HepG2 (cell line): ENCODE data around the gene LDAH. TPM values are rescaled to one million over a fixed set of nuclear protein-coding genes. Genes with fewer than 3 reads are reported as not detected.

Source experiments
- ATAC-seq: fragments of 200-7000 bp; cut with Tn5 transposase; 3 replicates; pipeline ENCODE4 v1.9.1; 2020; ENCODE audit warnings: mild to moderate bottlenecking, moderate library complexity
- BruUV-seq: library from RNA; stranded (reverse); fragments of 400-500 nt; replicated peaks from 2 replicates; lab custom pipeline; 2021; lab: Mats Ljungman, UMichigan
- CTCF ChIA-PET: fragments of 300-600 bp; formaldehyde crosslinking; extraction: SDS; loops from one replicate; lab custom pipeline; 2021; ENCODE audit warnings: low total read pairs, inconsistent platforms, low intra/inter-chr PET ratio; lab: Yijun Ruan, JAX
- POLR2A ChIA-PET: fragments of 350-600 bp; sonication (Branson Sonifier 250); formaldehyde crosslinking; loops from one replicate; lab custom pipeline; 2020; ENCODE audit warnings: antibody characterized with exemption, inconsistent platforms; lab: Yijun Ruan, JAX
- DNase-seq: peaks from one replicate; pipeline ENCODE4 v3.0.0-alpha.2; 2015; ENCODE audit warnings: low spot score
- FAIRE-seq: peaks from 3 replicates; lab custom pipeline; 2011; peaks lifted over from hg19 to GRCh38; lab: Jason Lieb, UNC
- H2AFZ ChIP-seq: one replicate; pipeline ENCODE4 v1.6.1; 2011; ENCODE audit warnings: low read length, inconsistent platforms
- H3K27ac ChIP-seq: fragments of 300-600 bp; 3 replicates; pipeline ENCODE4 v1.8.0; 2011; ENCODE audit warnings: mixed run types, mild to moderate bottlenecking, mixed read lengths, low read length, inconsistent platforms; ENCODE audit not compliant: insufficient read depth; ENCODE audit errors: extremely low read length
- H3K27me3 ChIP-seq, 2 experiments: fragments of 200-600 bp in 1 of 2; 2 replicates in 1 of 2; 3 replicates in 1 of 2; pipeline versions ENCODE4 v1.6.0 to v1.8.0; 2011; ENCODE audit warnings: low read length in 2 of 2, mild to moderate bottlenecking in 2 of 2, moderate library complexity in 2 of 2, inconsistent platforms in 1 of 2; ENCODE audit not compliant: insufficient read depth in 2 of 2, control insufficient read depth in 1 of 2
- H3K36me3 ChIP-seq, 2 experiments: fragments of 200-600 bp in 1 of 2; replicated peaks in 1 of 2; 2 replicates in 1 of 2; 3 replicates in 1 of 2; pipeline versions ENCODE4 v1.5.1 to v1.8.0; 2011; ENCODE audit warnings: low read length in 2 of 2, inconsistent platforms in 1 of 2; ENCODE audit not compliant: insufficient read depth in 2 of 2, control insufficient read depth in 1 of 2
- H3K4me1 ChIP-seq: 2 replicates; pipeline ENCODE4 v1.5.1; 2012; ENCODE audit warnings: low read length, inconsistent platforms; ENCODE audit not compliant: insufficient read depth
- H3K4me2 ChIP-seq: 2 replicates; pipeline ENCODE4 v1.6.0; 2011; ENCODE audit warnings: low read depth, low read length, inconsistent platforms
- H3K4me3 ChIP-seq, 3 experiments: fragments of 200-600 bp in 1 of 3; sonication (generic), shearing (Covaris generic) in 1 of 3; replicated peaks in 1 of 3; 2 replicates each; pipeline ENCODE4 v1.5.1; 2011 to 2016; ENCODE audit warnings: low read length in 3 of 3, inconsistent platforms in 2 of 3, low read depth in 2 of 3, mild to moderate bottlenecking in 2 of 3, control low read depth in 1 of 3, mixed read lengths in 1 of 3; ENCODE audit not compliant: insufficient read depth in 1 of 3
- H3K79me2 ChIP-seq: one replicate; pipeline ENCODE4 v1.6.1; 2011; ENCODE audit warnings: low read length, inconsistent platforms; ENCODE audit not compliant: insufficient read depth
- H3K9ac ChIP-seq: 2 replicates; pipeline ENCODE4 v1.6.0; 2011; ENCODE audit warnings: mild to moderate bottlenecking, low read depth, low read length, inconsistent platforms; ENCODE audit not compliant: insufficient read depth
- H3K9me3 ChIP-seq: 2 replicates; pipeline ENCODE4 v1.5.1; 2012; ENCODE audit warnings: mild to moderate bottlenecking, low read length
- H4K20me1 ChIP-seq: 2 replicates; pipeline ENCODE4 v1.6.0; 2011; ENCODE audit warnings: inconsistent platforms, mild to moderate bottlenecking, low read length, moderate library complexity; ENCODE audit not compliant: insufficient read depth
- HNRNPK ChIP-seq: fragments of 200-400 bp; formaldehyde crosslinking; IDR thresholded peaks from 2 replicates; pipeline ENCODE4 v1.6.1; 2018; ENCODE audit warnings: low read length, low read depth, moderate library complexity, mild to moderate bottlenecking; ENCODE audit not compliant: poor library complexity, severe bottlenecking
- HNRNPL ChIP-seq: fragments of 200-400 bp; formaldehyde crosslinking; IDR thresholded peaks from 2 replicates; pipeline ENCODE4 v1.6.1; 2017; ENCODE audit warnings: mild to moderate bottlenecking, low read depth, low read length
- ZNF317 ChIP-seq: sonication (generic); formaldehyde crosslinking; IDR thresholded peaks from 2 replicates; pipeline ENCODE4 v1.5.0; 2020; ENCODE audit warnings: mild to moderate bottlenecking, missing genetic modification reagents
- ZNF850 ChIP-seq: sonication (generic); formaldehyde crosslinking; conservative IDR thresholded peaks from 2 replicates; pipeline ENCODE4 v1.9.0; 2021; ENCODE audit warnings: mild to moderate bottlenecking, missing genetic modification reagents
- WGBS: methylation state at CpG from one replicate; pipeline ENCODE4 v1.1.6; 2017; ENCODE audit warnings: low lambda C conversion rate; 5-methylcytosine and 5-hydroxymethylcytosine counted together
- in situ Hi-C: cut with HindIII; loops from 2 replicates; pipeline ENCODE4 v1.10.0; 2017; ENCODE audit warnings: low pct_unique_long_range_greater_than_20kb; ENCODE audit not compliant: extremely low pct_ligation_motif_present
- intact Hi-C: fragments of 100-400 bp; cut with micrococcal nuclease; formaldehyde crosslinking; loops from one replicate; pipeline ENCODE4 v1.10.0; 2022; ENCODE audit not compliant: unreplicated experiment
- polyA plus RNA-seq, 8 experiments: library from polyadenylated mRNA; depleted of rRNA in 3 of 8; stranded (reverse) in 7 of 8; unstranded in 1 of 8; fragments of >200 nt; fragmentation: Illumina TruSeq in 4 of 8; extraction: Trizol in 4 of 8; gene quantifications; 2 replicates each; pipeline versions ENCODE4 v1.2.1 to v1.2.3, GENCODE V29; 2011 to 2016; ENCODE audit warnings: low read depth in 4 of 8, missing spikeins in 1 of 8, mixed read lengths in 1 of 8; ENCODE audit not compliant: insufficient read depth in 1 of 8
- total RNA-seq, 5 experiments: library from RNA; depleted of rRNA; stranded (reverse); fragments of >200 nt; fragmentation: Illumina TruSeq; extraction: Trizol; gene quantifications; 2 replicates each; pipeline ENCODE4 v1.2.3, GENCODE V29; 2016; ENCODE audit warnings: low read depth in 1 of 5
- TF ChIP-seq, protein P1 (sequence below): IDR thresholded peaks from 2 replicates; pipeline ENCODE4 v1.6.1; 2012; ENCODE audit warnings: low read length, improper control_type of control experiment
- TF ChIP-seq, protein P2 (sequence below): sonication (generic); formaldehyde crosslinking; IDR thresholded peaks from 2 replicates; pipeline ENCODE4 v1.4.0; 2020; ENCODE audit warnings: mild to moderate bottlenecking, missing genetic modification reagents
- TF ChIP-seq, protein P3 (sequence below): sonication (generic); formaldehyde crosslinking; IDR thresholded peaks from 2 replicates; pipeline ENCODE4 v1.4.0; 2020; ENCODE audit warnings: mild to moderate bottlenecking, missing genetic modification reagents
- TF ChIP-seq, protein P4 (sequence below): sonication (generic); formaldehyde crosslinking; IDR thresholded peaks from 2 replicates; pipeline ENCODE4 v1.5.1; 2020; ENCODE audit warnings: mild to moderate bottlenecking, moderate library complexity, missing genetic modification reagents

The LDAH gene
- total and polyA plus RNA-seq, 2 of the 13 experiments (the other 11 are each of a cell fraction or from before 2014, with no cell fraction given): 28.8 to 46.2 TPM

DNA sequence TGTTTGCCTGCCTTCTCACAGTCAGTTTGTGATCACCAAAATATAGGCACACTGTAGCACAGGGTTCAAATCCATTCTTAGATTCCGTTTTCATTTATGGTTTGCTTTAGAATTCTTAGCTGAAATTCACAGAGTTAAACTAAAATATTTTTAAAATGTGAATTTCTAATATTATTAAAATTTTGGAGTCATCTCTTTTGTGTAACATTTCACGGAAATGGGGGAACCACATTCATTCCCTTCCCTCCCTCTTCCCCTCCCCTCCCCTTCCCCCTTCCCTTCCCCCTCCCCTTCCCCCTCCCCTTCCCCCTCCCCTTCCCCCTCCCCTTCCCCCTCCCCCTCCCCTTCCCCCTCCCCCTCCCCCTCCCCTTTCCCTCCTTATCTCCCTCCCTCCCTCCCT, 11.4 kb upstream of the LDAH start:
- BruUV-seq: no TSS peak
- Histone ChIP-seq H3K9me3 (no peaks in the 10 kb centered on the region), H3K9ac (no peak overlapping the region), H3K27me3 (peaks cover 0 to 4% of the 10 kb centered on the region in 2 experiments; a peak in 1 of 5 replicates), H2AFZ (peak overlapping the region; percentile 83), H3K4me1 (peaks cover 18% of the 10 kb centered on the region; the same call in 1 of the 2 replicates), H3K4me3 (peak overlapping the region in 1 of 3 experiments; percentile 43; a peak in 1 of 6 replicates), H4K20me1 (no peaks in the 10 kb centered on the region), H3K27ac (no peak overlapping the region), H3K4me2 (peak overlapping the region; percentile 77), H3K79me2 (no peaks in the 10 kb centered on the region), H3K36me3 (no peaks in the 10 kb centered on the region)
- CTCF ChIA-PET: no interaction called here
- 59% methylated on average over 2 of the region's 2 CpGs for WGBS
- intact Hi-C loops: no loop called here
- ATAC-seq (no peak), DNase-seq (no peak), FAIRE-seq (no peak)
- in situ Hi-C loops: no loop called here
- POLR2A ChIA-PET: interaction anchor here (2.0 kb wide), 1 partner anchor 10 kb away, joined by 11 read pairs; the partner anchor contains the start of gene LDAH
- no peak for TF ChIP-seq HNRNPL
- TF ChIP-seq, protein P1, sequence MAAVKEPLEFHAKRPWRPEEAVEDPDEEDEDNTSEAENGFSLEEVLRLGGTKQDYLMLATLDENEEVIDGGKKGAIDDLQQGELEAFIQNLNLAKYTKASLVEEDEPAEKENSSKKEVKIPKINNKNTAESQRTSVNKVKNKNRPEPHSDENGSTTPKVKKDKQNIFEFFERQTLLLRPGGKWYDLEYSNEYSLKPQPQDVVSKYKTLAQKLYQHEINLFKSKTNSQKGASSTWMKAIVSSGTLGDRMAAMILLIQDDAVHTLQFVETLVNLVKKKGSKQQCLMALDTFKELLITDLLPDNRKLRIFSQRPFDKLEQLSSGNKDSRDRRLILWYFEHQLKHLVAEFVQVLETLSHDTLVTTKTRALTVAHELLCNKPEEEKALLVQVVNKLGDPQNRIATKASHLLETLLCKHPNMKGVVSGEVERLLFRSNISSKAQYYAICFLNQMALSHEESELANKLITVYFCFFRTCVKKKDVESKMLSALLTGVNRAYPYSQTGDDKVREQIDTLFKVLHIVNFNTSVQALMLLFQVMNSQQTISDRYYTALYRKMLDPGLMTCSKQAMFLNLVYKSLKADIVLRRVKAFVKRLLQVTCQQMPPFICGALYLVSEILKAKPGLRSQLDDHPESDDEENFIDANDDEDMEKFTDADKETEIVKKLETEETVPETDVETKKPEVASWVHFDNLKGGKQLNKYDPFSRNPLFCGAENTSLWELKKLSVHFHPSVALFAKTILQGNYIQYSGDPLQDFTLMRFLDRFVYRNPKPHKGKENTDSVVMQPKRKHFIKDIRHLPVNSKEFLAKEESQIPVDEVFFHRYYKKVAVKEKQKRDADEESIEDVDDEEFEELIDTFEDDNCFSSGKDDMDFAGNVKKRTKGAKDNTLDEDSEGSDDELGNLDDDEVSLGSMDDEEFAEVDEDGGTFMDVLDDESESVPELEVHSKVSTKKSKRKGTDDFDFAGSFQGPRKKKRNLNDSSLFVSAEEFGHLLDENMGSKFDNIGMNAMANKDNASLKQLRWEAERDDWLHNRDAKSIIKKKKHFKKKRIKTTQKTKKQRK: no peak
- TF ChIP-seq HNRNPK: peak; percentile 98
- TF ChIP-seq, protein P2, sequence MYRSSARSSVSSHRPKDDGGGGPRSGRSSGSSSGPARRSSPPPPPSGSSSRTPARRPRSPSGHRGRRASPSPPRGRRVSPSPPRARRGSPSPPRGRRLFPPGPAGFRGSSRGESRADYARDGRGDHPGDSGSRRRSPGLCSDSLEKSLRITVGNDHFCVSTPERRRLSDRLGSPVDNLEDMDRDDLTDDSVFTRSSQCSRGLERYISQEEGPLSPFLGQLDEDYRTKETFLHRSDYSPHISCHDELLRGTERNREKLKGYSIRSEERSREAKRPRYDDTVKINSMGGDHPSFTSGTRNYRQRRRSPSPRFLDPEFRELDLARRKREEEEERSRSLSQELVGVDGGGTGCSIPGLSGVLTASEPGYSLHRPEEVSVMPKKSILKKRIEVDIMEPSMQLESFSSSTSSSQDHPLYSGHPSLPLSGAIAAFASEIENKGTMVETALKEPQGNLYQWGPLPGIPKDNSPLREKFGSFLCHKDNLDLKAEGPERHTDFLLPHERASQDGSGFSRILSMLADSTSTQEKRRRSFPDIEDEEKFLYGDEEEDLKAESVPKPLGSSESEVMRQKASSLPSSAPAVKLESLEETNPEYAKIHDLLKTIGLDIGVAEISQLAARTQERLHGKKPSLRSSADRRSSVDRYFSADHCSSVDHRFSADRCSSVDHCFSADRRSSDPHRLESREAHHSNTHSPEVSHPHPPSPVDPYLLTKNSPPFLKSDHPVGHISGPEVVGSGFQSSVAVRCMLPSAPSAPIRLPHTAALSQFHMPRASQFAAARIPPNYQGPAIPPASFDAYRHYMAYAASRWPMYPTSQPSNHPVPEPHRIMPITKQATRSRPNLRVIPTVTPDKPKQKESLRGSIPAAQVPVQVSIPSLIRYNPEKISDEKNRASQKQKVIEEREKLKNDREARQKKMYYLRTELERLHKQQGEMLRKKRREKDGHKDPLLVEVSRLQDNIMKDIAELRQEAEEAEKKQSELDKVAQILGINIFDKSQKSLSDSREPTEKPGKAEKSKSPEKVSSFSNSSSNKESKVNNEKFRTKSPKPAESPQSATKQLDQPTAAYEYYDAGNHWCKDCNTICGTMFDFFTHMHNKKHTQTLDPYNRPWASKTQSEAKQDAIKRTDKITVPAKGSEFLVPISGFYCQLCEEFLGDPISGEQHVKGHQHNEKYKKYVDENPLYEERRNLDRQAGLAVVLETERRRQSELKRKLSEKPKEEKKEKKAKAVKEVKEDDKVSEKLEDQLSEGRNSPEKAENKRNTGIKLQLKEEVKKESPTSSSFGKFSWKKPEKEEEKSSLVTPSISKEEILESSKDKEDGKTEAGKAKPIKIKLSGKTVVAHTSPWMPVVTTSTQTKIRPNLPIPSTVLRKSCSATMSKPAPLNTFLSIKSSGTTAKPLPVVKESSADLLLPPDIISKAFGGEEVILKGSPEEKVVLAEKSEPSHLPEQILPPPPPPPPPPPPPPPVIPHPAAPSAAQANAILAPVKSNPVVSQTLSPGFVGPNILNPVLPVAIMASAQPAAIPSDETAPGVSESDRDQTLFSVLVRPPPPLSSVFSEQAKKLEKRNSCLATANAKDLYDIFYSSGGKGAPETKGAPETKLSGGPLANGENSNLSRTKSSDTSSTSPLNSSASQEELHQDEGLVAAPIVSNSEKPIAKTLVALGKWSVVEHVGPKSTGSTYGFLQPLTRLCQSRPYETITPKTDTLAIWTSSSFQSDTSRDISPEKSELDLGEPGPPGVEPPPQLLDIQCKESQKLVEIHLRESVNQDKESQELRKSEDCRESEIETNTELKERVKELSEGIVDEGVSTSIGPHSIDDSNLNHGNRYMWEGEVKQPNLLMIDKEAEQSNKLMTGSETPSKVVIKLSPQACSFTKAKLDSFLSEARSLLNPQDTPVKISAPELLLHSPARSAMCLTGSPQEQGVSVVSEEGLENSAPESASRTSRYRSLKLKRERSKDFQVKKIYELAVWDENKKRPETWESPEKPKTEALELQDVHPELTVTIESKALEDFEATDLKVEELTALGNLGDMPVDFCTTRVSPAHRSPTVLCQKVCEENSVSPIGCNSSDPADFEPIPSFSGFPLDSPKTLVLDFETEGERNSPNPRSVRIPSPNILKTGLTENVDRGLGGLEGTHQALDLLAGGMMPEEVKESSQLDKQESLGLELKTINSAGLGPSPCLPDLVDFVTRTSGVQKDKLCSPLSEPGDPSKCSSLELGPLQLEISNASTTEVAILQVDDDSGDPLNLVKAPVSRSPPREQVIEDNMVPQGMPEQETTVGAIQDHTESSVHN (CRISPR knock-in tag): no peak
- TF ChIP-seq, protein P3, sequence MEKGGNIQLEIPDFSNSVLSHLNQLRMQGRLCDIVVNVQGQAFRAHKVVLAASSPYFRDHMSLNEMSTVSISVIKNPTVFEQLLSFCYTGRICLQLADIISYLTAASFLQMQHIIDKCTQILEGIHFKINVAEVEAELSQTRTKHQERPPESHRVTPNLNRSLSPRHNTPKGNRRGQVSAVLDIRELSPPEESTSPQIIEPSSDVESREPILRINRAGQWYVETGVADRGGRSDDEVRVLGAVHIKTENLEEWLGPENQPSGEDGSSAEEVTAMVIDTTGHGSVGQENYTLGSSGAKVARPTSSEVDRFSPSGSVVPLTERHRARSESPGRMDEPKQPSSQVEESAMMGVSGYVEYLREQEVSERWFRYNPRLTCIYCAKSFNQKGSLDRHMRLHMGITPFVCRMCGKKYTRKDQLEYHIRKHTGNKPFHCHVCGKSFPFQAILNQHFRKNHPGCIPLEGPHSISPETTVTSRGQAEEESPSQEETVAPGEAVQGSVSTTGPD (CRISPR knock-in tag): no peak
- TF ChIP-seq, protein P4, sequence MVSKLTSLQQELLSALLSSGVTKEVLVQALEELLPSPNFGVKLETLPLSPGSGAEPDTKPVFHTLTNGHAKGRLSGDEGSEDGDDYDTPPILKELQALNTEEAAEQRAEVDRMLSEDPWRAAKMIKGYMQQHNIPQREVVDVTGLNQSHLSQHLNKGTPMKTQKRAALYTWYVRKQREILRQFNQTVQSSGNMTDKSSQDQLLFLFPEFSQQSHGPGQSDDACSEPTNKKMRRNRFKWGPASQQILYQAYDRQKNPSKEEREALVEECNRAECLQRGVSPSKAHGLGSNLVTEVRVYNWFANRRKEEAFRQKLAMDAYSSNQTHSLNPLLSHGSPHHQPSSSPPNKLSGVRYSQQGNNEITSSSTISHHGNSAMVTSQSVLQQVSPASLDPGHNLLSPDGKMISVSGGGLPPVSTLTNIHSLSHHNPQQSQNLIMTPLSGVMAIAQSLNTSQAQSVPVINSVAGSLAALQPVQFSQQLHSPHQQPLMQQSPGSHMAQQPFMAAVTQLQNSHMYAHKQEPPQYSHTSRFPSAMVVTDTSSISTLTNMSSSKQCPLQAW: no peak
- no peak for TF ChIP-seq ZNF317
- TF ChIP-seq ZNF850: no peak
